ENCODE data around the gene SDK1.

DNA sequence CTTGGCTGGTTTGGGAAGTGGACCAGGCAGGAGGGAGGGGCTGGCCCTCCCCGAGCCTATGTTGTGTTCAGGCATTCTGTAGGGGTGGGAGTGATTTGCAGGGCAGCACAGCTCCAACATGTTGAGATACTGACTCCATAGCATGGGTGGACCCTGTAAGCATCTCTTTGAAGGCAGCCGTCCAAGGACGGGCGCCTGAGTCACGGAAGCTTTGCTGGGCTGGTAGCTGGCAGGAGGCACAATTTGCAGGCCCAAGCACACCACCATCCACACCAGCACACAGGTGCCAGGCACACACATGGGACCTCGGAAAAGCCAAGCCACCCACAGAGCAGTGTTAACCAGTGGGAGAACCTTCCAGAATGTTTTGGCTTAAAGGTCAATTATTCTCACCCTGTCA, 875.9 kb downstream of the SDK1 start:
- no peak for TF ChIP-seq CTCF (IDR thresholded peaks at IDR 0.05; ENCODE audit: extremely low read depth in 1 of 2, insufficient read depth in 1 of 2, low read depth in 1 of 2, low read length in 2 of 2)
- TF ChIP-seq POLR2A (IDR thresholded peaks at IDR 0.05; ENCODE audit: low read depth, low read length): no peak
- TF ChIP-seq EZH2 (IDR thresholded peaks at IDR 0.05; ENCODE audit: borderline replicate concordance, low read depth, low read length, severe bottlenecking): no peak
- no peak for TF ChIP-seq POLR2AphosphoS5 (IDR thresholded peaks at IDR 0.05; ENCODE audit: insufficient read depth, low read depth, low read length)
- TF ChIP-seq MYC (IDR thresholded peaks at IDR 0.05; ENCODE audit: low read depth, low read length): no peak
- no peak for TF ChIP-seq JUN (IDR thresholded peaks at IDR 0.05; ENCODE audit: borderline replicate concordance, insufficient read depth, insufficient read length, low read depth)
- TF ChIP-seq GATA2 (IDR thresholded peaks at IDR 0.05; ENCODE audit: insufficient read depth, insufficient read length, low read depth, low read length): no peak
- TF ChIP-seq, protein P1, sequence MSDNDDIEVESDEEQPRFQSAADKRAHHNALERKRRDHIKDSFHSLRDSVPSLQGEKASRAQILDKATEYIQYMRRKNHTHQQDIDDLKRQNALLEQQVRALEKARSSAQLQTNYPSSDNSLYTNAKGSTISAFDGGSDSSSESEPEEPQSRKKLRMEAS (IDR thresholded peaks at IDR 0.05; ENCODE audit: insufficient read depth, insufficient read length): no peak
- no peak for TF ChIP-seq FOS (IDR thresholded peaks at IDR 0.05; ENCODE audit: borderline replicate concordance, insufficient read depth, low read length)

Data from endothelial cell of umbilical vein (primary cell).